Measurements from ENCODE around the gene ZKSCAN4.

- TF ChIP-seq CTCF (IDR thresholded peaks at IDR 0.05; ENCODE audit: insufficient read depth, low read depth, low read length) = no peak
- no peak for TF ChIP-seq EZH2 (IDR thresholded peaks at IDR 0.05; ENCODE audit: insufficient read depth, low read length)
These were observed 26.8 kb downstream of the ZKSCAN4 start, which contains the start of gene ZSCAN9 for GRCh38 chr6:28225056-28225834.
